Effector CD8-positive, alpha-beta T cell (primary cell): ENCODE results near the gene NCL.
"Not testable (repeated sequence)": the region's sequence is repeated elsewhere in the genome, so short reads cannot be mapped to it uniquely, and the experiment has no call there.

Source experiments
- DNase-seq: peaks from one replicate; lab custom pipeline; 2025; lab: John Stamatoyannopoulos, UW

The NCL gene

GRCh38 chr2:231467613-231468530 lies 3.6 kb upstream of the NCL start:
- DNase-seq = no peak

- no peak for DNase-seq
These were observed 2.8 kb upstream of the NCL start for GRCh38 chr2:231467016-231467545.

GRCh38 chr2:231464576-231465540 lies 574 bp upstream of the NCL start:
- DNase-seq = peak; percentile 96

GRCh38 chr2:231462729-231463465 lies 1.4 kb downstream of the NCL start:
- no peak for DNase-seq

GRCh38 chr2:231461516-231461971 lies 2.7 kb downstream of the NCL start:
- no peak for DNase-seq

- not testable (repeated sequence) for DNase-seq
These were observed 3.4 kb downstream of the NCL start for GRCh38 chr2:231460841-231461240.

- DNase-seq = no peak
These were observed 4.0 kb downstream of the NCL start for GRCh38 chr2:231460073-231460835.

- no peak for DNase-seq
These were observed 5.9 kb downstream of the NCL start for GRCh38 chr2:231458368-231458767.

GRCh38 chr2:231457101-231457500 lies 7.2 kb downstream of the NCL start:
- no peak for DNase-seq

GRCh38 chr2:231456295-231457004 lies 7.8 kb downstream of the NCL start:
- no peak for DNase-seq

GRCh38 chr2:231455890-231456289 lies 8.4 kb downstream of the NCL start:
- DNase-seq = no peak

GRCh38 chr2:231455222-231455621 lies 9.1 kb downstream of the NCL start:
- DNase-seq = no peak

GRCh38 chr2:231454361-231454791 lies 9.9 kb downstream of the NCL start:
- DNase-seq = no peak

- DNase-seq = no peak
These were observed 11.3 kb downstream of the NCL start for GRCh38 chr2:231452799-231453508.

- DNase-seq = no peak
These were observed 13.7 kb downstream of the NCL start for GRCh38 chr2:231450548-231450989.

GRCh38 chr2:231449503-231450054 lies 14.7 kb downstream of the NCL start:
- DNase-seq = no peak

- no peak for DNase-seq
These were observed 27.3 kb downstream of the NCL start for GRCh38 chr2:231436957-231437356.

- DNase-seq = no peak
These were observed 30.3 kb downstream of the NCL start for GRCh38 chr2:231433990-231434389.

- DNase-seq = no peak
These were observed 32.7 kb downstream of the NCL start for GRCh38 chr2:231431606-231432005.
